ENCODE results near the gene SYK.

- TF ChIP-seq CTCF (IDR thresholded peaks at IDR 0.05) (no peak), POLR2A (IDR thresholded peaks at IDR 0.05) (no peak)
Observed at GRCh38 chr9:90880066-90880465, 78.4 kb downstream of the SYK start.

Measured in thyroid gland (tissue), 4 donors.